K562 (cell line): ENCODE results near the gene EFNA2. TPM values are rescaled to one million over a fixed set of nuclear protein-coding genes. Genes with fewer than 3 reads are reported as not detected.

ENCODE experiments used
- CCAR2 ChIP-seq: fragments of 200-400 bp; formaldehyde crosslinking; IDR thresholded peaks from 2 replicates; pipeline ENCODE4 v1.6.1; 2017; ENCODE audit warnings: mild to moderate bottlenecking, low read depth, low read length
- RCOR1 ChIP-seq, 2 experiments: IDR thresholded peaks; 2 replicates each; pipeline ENCODE4 v1.6.1; 2012; ENCODE audit warnings: low read depth in 2 of 2, low read length in 2 of 2, borderline replicate concordance in 1 of 2, improper control_type of control experiment in 1 of 2
- TBP ChIP-seq: optimal IDR thresholded peaks from 2 replicates; pipeline ENCODE3; 2011; ENCODE audit warnings: low read depth, low read length, improper control_type of control experiment
- ZNF41 ChIP-seq: fragments of 250-450 bp; sonication (Bioruptor Pico); conservative IDR thresholded peaks from 2 replicates; pipeline ENCODE4 v1.4.0; 2020; ENCODE audit warnings: mild to moderate bottlenecking
- ZNF780A ChIP-seq: fragments of 250-450 bp; sonication (Bioruptor Pico); IDR thresholded peaks from 2 replicates; pipeline ENCODE4 v1.5.0; 2021; ENCODE audit warnings: mild to moderate bottlenecking
- polyA plus RNA-seq, 8 experiments: library from polyadenylated mRNA; depleted of rRNA in 4 of 8; stranded (reverse) in 5 of 8; unstranded in 3 of 8; fragments of >200 nt; fragmentation: Nextera tagmentation in 2 of 8; fragmentation: Illumina TruSeq in 1 of 8; extraction: Ambion mirVana in 2 of 8; extraction: Trizol in 1 of 8; gene quantifications; 2 replicates each; pipeline versions ENCODE4 v1.2.1 to v1.2.3, GENCODE V29; 2011 to 2014; ENCODE audit warnings: inconsistent platforms in 1 of 8, missing spikeins in 1 of 8
- total RNA-seq, 7 experiments: library from RNA; depleted of rRNA in 6 of 7; stranded (reverse); fragments of >200 nt in 6 of 7; fragmentation: Illumina TruSeq in 2 of 7; extraction: Trizol in 2 of 7; gene quantifications; 2 replicates each; pipeline versions ENCODE4 v1.2.1 to v1.2.3, GENCODE V29; 2011 to 2021; ENCODE audit warnings: low replicate concordance in 1 of 7
- TF ChIP-seq, protein P1 (sequence below), 2 experiments: fragments of 450-650 bp; IDR thresholded peaks; 2 replicates each; pipeline ENCODE4 v1.6.1; 2016; ENCODE audit warnings: mild to moderate bottlenecking in 2 of 2, borderline replicate concordance in 1 of 2, low read depth in 1 of 2, moderate library complexity in 1 of 2
- TF ChIP-seq, protein P2 (sequence below): sonication (generic); formaldehyde crosslinking; IDR thresholded peaks from 2 replicates; pipeline ENCODE4 v1.8.0; 2022; ENCODE audit warnings: mild to moderate bottlenecking, missing genetic modification reagents
- TF ChIP-seq, protein P3 (sequence below): fragments of 450-650 bp; IDR thresholded peaks from 2 replicates; pipeline ENCODE4 v1.6.1; 2017; ENCODE audit warnings: antibody characterized with exemption
- TF ChIP-seq, protein P4 (sequence below), 2 experiments: fragments of 200-800 bp in 1 of 2; sonication (Bioruptor generic) in 1 of 2; sonication (generic) in 1 of 2; formaldehyde crosslinking in 1 of 2; IDR thresholded peaks in 1 of 2; conservative IDR thresholded peaks in 1 of 2; 2 replicates each; pipeline versions ENCODE4 v1.5.0 to v1.6.1; 2016 to 2020; ENCODE audit warnings: missing compliant biosample characterization in 1 of 2, missing genetic modification characterization in 1 of 2, missing genetic modification reagents in 1 of 2
- TF ChIP-seq, protein P5 (sequence below): fragments of 250-450 bp; sonication (Bioruptor Pico); IDR thresholded peaks from 2 replicates; pipeline ENCODE4 v1.5.0; 2021; ENCODE audit warnings: mild to moderate bottlenecking, borderline replicate concordance

EFNA2 gene
- total and polyA plus RNA-seq, 9 of the 15 experiments (the other 6 are each of a cell fraction or from before 2014, with no cell fraction given), result 0.11 to 0.44 (median 0.15) TPM; not detected in 6

DNA sequence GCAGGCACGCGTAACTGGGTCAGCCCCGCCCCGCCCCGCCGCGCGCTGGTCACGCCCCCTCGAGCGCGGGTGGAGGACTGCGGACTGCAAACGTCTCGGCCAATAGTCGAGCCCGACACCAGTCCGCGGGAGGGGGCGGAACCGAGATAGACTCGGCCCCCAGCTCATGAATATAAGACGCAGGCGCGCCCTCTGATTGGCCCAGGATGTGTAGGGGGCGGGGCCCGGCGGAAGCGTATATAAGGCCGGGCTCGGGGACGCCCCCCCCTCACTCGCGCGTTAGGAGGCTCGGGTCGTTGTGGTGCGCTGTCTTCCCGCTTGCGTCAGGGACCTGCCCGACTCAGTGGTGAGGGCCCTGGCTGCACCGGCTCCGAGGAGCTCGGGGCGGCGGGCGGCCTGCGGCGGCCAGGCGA, 16.6 kb upstream of the EFNA2 start, which contains the start of gene CIRBP (continued):
- TF ChIP-seq, protein P1, sequence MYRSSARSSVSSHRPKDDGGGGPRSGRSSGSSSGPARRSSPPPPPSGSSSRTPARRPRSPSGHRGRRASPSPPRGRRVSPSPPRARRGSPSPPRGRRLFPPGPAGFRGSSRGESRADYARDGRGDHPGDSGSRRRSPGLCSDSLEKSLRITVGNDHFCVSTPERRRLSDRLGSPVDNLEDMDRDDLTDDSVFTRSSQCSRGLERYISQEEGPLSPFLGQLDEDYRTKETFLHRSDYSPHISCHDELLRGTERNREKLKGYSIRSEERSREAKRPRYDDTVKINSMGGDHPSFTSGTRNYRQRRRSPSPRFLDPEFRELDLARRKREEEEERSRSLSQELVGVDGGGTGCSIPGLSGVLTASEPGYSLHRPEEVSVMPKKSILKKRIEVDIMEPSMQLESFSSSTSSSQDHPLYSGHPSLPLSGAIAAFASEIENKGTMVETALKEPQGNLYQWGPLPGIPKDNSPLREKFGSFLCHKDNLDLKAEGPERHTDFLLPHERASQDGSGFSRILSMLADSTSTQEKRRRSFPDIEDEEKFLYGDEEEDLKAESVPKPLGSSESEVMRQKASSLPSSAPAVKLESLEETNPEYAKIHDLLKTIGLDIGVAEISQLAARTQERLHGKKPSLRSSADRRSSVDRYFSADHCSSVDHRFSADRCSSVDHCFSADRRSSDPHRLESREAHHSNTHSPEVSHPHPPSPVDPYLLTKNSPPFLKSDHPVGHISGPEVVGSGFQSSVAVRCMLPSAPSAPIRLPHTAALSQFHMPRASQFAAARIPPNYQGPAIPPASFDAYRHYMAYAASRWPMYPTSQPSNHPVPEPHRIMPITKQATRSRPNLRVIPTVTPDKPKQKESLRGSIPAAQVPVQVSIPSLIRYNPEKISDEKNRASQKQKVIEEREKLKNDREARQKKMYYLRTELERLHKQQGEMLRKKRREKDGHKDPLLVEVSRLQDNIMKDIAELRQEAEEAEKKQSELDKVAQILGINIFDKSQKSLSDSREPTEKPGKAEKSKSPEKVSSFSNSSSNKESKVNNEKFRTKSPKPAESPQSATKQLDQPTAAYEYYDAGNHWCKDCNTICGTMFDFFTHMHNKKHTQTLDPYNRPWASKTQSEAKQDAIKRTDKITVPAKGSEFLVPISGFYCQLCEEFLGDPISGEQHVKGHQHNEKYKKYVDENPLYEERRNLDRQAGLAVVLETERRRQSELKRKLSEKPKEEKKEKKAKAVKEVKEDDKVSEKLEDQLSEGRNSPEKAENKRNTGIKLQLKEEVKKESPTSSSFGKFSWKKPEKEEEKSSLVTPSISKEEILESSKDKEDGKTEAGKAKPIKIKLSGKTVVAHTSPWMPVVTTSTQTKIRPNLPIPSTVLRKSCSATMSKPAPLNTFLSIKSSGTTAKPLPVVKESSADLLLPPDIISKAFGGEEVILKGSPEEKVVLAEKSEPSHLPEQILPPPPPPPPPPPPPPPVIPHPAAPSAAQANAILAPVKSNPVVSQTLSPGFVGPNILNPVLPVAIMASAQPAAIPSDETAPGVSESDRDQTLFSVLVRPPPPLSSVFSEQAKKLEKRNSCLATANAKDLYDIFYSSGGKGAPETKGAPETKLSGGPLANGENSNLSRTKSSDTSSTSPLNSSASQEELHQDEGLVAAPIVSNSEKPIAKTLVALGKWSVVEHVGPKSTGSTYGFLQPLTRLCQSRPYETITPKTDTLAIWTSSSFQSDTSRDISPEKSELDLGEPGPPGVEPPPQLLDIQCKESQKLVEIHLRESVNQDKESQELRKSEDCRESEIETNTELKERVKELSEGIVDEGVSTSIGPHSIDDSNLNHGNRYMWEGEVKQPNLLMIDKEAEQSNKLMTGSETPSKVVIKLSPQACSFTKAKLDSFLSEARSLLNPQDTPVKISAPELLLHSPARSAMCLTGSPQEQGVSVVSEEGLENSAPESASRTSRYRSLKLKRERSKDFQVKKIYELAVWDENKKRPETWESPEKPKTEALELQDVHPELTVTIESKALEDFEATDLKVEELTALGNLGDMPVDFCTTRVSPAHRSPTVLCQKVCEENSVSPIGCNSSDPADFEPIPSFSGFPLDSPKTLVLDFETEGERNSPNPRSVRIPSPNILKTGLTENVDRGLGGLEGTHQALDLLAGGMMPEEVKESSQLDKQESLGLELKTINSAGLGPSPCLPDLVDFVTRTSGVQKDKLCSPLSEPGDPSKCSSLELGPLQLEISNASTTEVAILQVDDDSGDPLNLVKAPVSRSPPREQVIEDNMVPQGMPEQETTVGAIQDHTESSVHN (IDR thresholded peaks at IDR 0.05; ENCODE audit: borderline replicate concordance in 1 of 2, low read depth in 1 of 2), result no peak
- TF ChIP-seq TBP (peak; percentile 99), ZNF41 (no peak), ZNF780A (CRISPR knock-in tag) (no peak), RCOR1 (IDR thresholded peaks at IDR 0.05; ENCODE audit: borderline replicate concordance in 1 of 2, low read depth in 2 of 2, low read length in 2 of 2) (no peak; a peak in 1 of 4 replicates), CCAR2 (no peak)
- TF ChIP-seq, protein P2, sequence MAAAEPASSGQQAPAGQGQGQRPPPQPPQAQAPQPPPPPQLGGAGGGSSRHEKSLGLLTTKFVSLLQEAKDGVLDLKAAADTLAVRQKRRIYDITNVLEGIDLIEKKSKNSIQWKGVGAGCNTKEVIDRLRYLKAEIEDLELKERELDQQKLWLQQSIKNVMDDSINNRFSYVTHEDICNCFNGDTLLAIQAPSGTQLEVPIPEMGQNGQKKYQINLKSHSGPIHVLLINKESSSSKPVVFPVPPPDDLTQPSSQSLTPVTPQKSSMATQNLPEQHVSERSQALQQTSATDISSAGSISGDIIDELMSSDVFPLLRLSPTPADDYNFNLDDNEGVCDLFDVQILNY (CRISPR knock-in tag), result no peak
- TF ChIP-seq, protein P3, sequence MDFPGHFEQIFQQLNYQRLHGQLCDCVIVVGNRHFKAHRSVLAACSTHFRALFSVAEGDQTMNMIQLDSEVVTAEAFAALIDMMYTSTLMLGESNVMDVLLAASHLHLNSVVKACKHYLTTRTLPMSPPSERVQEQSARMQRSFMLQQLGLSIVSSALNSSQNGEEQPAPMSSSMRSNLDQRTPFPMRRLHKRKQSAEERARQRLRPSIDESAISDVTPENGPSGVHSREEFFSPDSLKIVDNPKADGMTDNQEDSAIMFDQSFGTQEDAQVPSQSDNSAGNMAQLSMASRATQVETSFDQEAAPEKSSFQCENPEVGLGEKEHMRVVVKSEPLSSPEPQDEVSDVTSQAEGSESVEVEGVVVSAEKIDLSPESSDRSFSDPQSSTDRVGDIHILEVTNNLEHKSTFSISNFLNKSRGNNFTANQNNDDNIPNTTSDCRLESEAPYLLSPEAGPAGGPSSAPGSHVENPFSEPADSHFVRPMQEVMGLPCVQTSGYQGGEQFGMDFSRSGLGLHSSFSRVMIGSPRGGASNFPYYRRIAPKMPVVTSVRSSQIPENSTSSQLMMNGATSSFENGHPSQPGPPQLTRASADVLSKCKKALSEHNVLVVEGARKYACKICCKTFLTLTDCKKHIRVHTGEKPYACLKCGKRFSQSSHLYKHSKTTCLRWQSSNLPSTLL, result no peak
- TF ChIP-seq, protein P4, sequence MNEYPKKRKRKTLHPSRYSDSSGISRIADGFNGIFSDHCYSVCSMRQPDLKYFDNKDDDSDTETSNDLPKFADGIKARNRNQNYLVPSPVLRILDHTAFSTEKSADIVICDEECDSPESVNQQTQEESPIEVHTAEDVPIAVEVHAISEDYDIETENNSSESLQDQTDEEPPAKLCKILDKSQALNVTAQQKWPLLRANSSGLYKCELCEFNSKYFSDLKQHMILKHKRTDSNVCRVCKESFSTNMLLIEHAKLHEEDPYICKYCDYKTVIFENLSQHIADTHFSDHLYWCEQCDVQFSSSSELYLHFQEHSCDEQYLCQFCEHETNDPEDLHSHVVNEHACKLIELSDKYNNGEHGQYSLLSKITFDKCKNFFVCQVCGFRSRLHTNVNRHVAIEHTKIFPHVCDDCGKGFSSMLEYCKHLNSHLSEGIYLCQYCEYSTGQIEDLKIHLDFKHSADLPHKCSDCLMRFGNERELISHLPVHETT (CRISPR knock-in tag; conservative IDR thresholded peaks at IDR 0.05 in 1 of 2, IDR thresholded peaks at IDR 0.05 in 1 of 2), result no peak
- TF ChIP-seq, protein P5, sequence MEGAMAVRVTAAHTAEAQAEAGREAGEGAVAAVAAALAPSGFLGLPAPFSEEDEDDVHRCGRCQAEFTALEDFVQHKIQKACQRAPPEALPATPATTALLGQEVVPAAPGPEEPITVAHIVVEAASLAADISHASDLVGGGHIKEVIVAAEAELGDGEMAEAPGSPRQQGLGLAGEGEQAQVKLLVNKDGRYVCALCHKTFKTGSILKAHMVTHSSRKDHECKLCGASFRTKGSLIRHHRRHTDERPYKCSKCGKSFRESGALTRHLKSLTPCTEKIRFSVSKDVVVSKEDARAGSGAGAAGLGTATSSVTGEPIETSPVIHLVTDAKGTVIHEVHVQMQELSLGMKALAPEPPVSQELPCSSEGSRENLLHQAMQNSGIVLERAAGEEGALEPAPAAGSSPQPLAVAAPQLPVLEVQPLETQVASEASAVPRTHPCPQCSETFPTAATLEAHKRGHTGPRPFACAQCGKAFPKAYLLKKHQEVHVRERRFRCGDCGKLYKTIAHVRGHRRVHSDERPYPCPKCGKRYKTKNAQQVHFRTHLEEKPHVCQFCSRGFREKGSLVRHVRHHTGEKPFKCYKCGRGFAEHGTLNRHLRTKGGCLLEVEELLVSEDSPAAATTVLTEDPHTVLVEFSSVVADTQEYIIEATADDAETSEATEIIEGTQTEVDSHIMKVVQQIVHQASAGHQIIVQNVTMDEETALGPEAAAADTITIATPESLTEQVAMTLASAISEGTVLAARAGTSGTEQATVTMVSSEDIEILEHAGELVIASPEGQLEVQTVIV (CRISPR knock-in tag), result no peak
